GM18909 (cell line): ENCODE results near the gene BBS9.

Experiments
- ATAC-seq: cut with Tn5 transposase; IDR thresholded peaks from one replicate; pipeline ENCODE4 v1.9.1; 2021; ENCODE audit warnings: mild to moderate bottlenecking; ENCODE audit not compliant: unreplicated experiment, poor library complexity

Gene BBS9

DNA sequence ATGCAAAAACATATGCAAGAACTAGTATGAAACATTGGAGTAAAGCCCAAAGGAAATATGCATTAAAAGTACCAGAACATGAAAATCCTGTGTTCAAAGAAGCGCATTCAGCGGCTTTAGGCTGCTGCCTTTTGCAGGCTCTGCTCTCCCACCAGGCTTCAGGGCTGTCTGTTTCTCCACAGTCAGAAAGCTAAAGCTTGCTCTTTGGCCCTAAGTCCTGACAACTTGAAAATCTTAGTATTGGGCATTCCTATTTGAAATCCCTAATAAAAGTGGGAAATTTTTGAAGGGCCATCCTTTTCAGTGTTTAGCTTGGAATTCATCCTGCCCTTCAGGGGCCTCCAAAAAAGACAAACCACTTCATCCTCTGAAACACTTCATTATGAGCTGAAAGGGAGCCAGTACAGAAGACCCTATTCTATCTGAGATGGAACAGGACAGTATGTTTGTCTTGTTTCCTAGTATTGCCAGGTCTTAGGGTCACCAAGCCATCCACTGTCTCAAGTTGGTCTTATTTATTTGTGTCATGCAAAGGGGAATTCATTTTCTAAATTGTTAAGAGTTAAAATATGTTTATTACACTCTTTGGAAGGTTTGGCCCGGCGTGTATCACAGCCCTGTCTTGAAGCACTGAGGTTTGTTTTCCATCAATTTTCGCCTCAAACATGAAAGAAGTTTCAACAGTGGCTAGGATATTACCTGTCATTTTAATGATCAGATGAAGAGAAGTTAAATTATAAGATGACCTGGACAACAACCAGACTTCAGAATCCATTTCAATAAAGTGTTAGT lies 449.7 kb downstream of the BBS9 start:
- ATAC-seq = no peak

DNA sequence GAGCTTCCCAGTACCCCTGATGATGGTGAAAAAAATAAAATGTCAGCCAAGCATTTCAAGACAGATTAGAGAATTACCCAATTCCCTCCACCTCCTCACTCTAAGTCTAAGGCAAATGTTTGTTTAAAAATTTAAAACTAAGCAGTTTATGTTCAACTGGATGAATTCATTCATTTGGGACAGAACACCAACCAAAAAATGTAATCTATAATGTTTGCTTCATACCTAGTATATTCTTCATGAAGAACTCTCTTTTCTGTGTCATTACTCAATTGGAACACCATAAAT lies 450.3 kb downstream of the BBS9 start:
- no peak for ATAC-seq

DNA sequence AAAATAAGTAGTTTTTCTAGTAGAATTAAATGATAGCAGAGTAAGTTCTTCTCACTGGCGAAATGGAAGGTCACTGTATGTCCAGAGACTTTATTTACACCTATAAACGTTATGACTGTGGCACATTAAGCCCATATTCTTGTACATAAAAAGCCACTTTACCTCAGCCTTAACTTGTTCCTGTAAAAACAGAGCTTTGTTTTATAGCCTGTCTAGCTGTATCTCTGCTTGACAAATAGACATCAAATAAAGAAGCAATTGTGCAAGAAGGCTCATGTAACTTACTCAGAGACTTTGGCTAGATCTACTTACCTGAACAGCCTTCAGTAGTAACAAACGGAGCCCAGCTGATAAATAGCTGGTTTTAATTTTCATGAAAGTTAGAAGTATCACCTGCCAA lies 451.9 kb downstream of the BBS9 start:
- ATAC-seq = no peak

DNA sequence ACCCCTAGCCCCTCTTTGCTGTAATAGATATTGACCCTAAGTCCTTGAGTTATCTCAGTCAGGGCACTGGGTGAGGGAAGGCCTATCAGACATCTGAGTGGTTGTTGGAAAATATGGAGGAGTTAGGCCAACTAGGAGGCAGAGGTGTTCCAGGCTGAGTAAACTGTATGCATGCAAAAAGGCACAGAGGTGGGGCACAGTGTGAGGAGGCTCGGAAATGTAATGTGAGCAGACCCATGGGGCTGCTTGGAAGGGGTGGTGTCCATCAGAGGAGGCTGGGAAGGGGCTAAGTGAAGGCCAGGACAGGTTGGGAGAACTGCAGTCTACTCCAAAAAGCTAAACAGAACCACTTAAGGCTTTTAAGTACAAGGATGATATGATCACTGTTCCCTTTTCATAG lies 452.7 kb downstream of the BBS9 start:
- no peak for ATAC-seq

DNA sequence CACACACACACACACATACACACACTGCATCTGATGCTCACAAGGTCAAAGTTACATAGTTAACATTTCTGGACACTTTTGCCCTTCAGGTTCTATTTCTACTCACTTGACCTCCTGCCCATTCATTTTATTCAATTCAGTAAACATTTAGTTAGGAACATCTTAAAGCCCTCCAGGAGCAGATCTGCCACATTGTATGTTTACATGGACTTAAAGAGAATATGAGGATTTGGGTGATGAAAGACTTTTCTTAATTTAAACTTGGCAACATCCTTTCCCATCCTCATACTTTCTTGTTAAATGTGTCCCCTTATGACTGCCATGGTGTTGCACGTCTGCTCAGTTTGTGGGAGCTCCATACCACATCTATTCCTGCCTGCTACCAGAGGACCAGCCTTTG lies 453.2 kb downstream of the BBS9 start:
- ATAC-seq = no peak

DNA sequence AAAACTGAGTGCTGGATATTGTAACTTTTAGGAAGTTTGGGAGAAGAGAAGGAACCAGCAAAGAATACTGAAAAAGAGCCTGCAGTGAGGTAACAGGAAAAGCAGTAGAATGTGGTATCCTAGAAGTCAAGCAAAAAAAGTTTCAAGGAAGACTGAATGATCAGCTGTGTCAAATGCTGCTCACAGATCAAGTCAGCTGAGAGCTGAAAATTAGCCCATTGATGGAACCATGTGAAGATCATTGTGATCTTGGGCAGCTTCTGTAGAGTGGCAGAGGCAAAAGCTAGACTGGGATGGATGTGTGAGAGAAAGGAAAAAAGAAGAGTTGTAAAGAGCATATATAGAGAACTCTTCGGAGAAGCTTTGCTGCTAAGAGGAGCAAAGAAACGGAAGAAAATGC lies 460.5 kb downstream of the BBS9 start:
- ATAC-seq = no peak

DNA sequence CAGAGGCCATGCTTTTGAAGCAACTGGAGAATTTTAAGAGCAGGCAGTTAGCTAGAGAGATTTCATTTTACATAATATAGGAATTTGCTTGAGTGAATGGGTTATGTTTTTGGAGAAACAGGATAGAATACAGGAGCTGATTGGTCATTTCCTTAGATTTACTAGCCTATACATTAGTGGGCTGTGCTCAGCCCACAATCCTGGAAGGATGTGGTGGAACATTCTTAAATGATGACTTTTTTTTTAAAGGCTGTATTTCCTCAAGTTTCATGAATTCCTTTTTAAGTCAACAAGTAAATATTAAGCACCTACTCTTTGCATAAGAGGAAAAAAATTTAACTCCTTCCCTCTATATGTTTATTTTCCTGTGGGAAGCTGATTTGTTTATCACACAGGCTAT lies 461.6 kb downstream of the BBS9 start:
- no peak for ATAC-seq

DNA sequence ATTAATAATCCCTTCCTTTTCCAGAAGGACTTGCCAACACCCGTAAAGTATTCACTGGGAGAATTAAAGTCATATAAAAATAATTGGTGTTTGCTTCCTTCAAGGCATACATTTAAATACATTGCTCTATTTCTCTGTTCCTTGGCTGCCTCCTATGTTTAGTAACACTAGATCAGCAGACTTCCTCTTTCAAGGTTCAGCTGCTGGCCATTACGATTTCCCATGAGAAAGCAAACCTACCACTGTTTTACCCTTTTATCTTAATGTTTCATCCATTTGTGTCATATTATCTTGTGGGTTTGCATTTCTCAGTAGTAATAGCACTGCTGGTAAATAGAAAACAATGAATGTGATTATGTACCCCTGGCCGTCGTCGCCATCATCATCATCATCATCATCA lies 462.1 kb downstream of the BBS9 start:
- no peak for ATAC-seq

DNA sequence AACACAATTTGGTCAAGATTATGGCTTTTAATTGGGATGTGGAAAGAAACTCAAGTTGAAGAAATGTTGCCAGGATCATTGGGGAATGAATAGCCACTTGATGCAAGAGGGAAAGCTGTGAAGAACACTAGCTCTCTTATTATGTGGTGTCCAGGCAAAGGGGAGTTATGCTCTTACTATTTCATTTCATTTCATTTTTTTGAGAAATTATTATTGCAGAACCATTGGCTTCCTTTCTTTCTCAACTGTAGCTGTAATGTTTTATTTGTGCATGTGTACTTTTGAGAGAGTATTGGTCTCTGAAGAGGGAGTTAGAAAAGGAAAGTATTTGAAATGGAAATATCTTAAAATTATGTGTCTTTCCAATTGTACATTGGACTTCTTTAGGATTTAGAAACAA lies 463.4 kb downstream of the BBS9 start:
- ATAC-seq = no peak

DNA sequence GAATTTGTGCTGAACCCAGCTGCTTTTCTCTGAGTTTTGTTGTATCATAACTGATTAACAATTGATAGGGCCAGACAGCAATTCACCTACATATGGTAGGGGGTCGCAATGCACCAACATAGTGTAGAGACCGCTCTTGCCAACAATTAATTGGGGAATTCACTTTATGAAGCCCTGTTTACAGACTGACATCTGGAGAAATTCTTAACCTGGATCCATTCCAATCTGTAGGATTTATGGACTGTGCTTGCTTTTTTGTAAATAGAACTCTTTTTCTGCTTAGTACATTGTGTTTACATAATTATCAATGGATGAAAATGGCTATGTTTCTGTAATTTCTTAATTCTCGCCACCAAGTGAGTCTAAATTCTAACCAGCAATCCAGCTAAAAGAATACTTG lies 464.2 kb downstream of the BBS9 start:
- ATAC-seq = no peak

DNA sequence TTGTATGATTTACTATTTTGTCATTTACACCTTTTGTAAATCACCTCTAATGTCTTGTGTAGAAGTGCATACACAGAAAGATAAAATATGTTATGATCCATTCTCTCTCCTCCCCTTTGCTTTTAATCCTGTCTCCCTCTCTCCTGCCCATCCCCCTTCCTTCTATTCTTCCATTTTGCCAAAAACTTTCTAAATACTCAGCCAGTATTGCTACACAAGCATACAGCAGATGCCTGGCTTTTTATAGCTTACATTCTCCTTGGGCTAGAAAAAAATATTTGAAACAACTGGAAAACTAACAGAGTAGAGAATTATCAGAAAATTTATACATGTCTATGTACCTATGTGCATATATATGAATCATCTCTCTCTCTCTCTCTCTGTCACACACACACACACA lies 467.3 kb downstream of the BBS9 start:
- ATAC-seq = no peak

DNA sequence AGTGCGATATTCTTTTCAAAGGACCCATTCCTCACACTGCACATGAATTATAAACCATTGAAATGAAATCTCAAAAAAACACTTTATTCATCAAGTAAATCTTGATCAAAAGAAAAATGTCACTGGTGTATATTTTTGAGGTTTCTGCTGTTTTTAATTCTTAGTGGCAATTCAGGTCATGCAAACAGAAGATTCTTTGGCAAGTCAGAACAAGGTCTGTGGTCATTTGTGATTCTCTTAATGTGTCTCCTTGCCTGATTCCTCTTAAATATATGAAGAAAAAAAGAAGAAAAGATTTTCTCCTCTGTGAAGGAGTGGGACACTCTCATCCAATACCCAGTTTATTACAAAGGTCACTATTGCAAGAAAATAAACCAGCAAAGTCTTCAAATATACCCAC lies 467.8 kb downstream of the BBS9 start:
- ATAC-seq = no peak

DNA sequence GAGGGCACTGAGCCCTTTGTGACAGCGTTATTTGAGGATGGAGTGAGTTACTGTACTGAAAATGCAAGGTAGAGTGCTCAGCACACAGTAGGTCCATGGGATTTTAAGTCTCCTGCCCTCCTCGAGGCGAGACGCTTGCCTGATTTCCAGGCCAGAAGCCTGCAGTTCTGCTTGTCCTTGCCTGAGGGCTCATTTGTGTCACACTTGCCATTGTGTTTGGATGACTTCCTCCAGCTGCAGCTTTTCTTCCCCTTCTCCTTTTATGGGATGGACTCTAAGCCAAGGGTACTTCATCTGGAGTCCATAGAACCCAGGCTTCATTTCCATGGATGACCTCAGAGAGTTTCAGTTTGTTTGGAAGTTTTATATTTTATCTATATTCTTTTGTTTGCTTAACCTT lies 471.7 kb downstream of the BBS9 start:
- ATAC-seq = no peak

DNA sequence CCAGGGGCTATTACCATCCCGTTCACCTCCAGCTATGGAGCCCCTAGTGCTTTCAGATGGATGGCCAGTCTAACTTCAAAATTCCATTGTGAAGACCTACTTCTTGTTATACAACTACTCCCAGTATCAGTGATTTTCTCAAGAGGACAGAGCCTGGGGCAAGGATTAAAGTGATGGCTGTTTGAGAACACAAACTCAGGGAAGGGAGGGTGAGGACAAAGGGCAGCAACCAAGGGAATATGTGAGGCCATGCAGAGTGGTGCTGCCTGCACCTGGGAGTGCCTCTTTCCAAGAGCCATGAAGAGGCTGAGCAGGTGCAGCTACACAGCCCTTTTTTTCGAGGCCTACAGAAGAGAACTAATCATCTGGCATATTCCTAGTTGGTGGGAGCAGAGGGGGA lies 472.5 kb downstream of the BBS9 start:
- no peak for ATAC-seq

DNA sequence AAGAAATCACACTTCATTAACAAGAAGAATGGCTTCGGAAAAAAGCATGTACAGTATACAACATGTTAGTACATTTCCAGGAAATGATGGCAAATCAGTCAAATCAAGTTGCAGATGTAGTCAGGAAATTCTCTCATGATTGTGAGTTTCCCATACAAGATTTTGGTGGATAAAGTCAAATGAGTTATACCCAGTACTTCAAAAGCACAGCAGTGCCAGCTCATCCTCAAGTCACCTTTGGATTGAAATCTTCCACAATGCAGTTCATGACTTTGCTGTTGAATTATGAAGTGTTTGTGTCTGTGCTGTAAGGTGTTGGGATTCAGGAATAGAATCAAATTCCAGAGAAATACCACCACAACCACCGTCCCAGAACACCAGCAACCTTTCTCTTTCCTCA lies 474.7 kb downstream of the BBS9 start:
- no peak for ATAC-seq

DNA sequence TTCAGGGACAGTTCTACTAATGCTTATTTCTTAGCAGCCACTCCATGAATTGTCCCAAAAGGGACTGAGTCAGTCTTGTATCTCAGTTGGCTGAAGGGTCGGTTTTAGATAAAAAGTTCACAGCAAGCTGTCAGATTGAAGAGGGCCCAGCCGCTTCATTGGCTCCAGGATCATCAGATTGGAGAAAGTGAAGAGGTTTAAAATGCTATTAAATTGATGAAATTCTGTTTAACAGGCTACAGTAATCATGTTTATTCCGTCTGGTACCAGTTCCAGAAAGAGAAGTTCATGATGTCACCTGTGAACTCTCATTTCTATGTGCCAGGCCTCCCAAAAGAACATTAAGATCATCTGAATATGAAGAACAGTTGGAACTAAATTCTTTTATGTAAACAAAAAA lies 481.6 kb downstream of the BBS9 start:
- no peak for ATAC-seq

DNA sequence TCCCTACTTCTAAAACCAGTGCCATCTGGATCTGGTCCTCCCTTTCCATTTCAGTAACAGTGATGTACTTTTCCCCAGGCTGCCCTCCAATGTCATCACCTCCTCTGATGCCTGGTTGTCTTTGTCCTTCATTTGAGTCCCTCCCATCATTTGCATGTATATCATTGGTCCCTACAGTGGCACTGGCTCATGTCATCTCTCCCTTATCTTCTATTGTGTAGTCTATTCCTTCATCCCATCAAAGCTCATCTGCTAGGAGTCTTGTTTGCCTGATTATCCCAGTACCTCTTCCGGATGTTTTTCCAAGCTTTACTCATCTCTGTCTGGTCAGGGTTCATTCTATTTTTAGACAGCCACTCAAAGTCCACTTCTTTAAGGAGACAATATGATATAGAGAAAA lies 483.1 kb downstream of the BBS9 start:
- no peak for ATAC-seq

DNA sequence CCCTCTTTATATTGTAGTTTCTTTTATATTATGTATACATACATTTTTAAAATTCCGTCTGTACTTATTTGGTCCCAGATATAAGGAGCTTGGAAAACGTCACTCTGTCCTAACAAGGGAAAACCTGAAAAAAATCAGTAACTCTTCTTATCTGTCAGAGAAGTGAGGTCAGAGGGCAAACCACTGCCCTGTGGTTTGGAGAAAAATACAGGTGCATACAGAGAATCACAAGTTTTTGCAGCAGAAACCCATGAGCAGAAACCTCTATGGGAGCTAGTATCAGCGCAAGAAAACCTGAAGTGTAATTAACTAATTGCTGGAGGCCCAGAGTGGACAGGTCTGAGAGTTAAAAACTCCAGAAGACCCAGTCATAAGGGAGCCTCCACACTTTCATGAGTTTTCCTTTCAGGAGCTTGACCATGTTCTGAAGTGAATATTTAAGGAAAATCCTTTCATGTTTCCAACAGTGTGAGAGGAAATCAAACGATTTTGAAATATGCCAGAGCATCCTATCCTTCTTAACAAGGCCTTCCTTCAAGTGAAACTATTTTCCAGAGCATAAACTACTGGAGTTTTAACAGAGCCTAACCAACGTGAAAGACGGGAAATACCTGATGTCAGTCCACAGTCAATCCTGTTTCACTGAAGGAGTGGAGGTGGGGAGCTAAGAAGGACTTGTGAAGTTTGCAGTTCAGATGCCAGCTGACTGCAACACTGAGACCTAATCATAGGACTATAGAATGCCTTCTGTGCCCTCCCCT lies 485.2 kb downstream of the BBS9 start:
- ATAC-seq = no peak

DNA sequence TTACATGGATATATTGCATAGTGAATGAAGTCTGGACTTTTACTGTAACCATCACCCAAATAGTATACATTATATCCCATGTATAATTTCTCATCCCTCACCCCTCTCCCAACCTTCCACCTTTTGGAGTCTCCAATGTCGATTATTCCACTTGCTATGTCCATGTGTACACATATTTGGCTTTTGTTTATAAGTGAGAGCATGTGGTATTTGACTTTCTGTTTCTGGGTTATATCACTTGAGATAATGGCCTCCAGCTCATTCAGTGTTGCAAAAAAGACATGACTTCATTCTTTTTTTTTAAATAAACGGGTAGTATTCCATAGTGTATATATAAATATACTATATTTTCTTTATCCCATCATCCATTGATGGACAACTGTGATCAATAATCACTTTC lies 487.4 kb downstream of the BBS9 start:
- ATAC-seq = no peak

DNA sequence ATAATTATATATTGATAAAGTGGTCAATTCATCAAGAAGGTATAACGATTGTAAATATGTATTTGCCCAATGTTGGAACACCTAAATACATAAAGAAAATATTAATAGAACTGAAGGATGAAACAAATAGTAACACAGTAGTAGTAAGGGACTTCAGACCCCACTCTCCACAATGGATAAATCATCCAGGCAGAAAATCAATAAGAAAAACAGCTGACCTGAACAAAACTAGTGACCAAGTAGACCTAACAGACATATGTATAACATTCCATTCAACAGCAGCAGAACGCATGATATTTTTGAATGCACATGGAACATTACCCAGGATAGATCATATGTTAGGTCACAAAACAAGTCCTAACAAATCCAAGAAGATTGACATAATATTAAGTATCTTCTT lies 489.9 kb downstream of the BBS9 start:
- no peak for ATAC-seq

DNA sequence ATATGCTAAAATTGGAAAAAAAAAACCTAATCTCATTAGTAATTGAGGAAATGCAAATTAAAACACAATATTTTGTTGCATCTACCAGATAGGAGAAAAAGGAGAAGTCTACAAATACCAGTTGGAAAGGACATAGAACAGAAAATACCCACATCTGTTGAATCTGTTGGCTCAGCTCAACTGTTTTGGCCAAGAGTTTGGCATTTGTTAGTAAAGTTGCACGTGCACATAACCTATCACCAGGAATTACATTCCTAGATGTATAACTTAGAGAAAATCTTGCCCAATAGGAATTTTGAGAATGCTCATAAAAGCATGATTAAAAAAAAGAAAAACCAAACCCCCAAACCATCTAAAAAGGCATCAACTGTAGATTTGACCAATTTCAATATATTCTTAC lies 493.9 kb downstream of the BBS9 start:
- no peak for ATAC-seq

DNA sequence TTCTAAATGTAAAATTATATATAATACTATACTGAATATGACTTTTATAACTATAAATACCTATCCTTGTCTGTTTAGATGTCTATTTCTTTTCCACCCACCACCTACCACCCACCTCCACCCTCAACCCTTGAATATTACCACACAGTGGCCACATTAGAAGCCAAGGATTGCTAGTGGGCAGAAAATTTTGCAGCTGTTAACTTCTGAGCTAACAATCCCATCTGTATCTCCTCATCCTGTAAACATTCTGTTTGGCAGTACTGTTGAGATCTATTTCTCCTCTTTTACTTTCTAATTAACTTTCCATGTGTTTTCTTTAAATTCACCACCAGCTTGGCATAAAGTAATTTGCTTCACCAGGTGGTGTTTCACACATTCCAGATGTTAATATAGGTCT lies 494.9 kb downstream of the BBS9 start:
- ATAC-seq = no peak
